H1 (cell line): ENCODE results near the gene PUS7L.

Experiments
- NRF1 ChIP-seq: IDR thresholded peaks from 2 replicates; pipeline ENCODE4 v1.6.1; 2011; ENCODE audit warnings: mild to moderate bottlenecking, low read depth, low read length, improper control_type of control experiment
- POLR2A ChIP-seq, 2 experiments: IDR thresholded peaks; 1 replicate in 1 of 2; 2 replicates in 1 of 2; pipeline ENCODE4 v1.6.1; 2011; ENCODE audit warnings: low read depth in 2 of 2, low read length in 2 of 2, mild to moderate bottlenecking in 2 of 2; ENCODE audit errors: control extremely low read depth in 1 of 2
- POLR2AphosphoS5 ChIP-seq: IDR thresholded peaks from 2 replicates; pipeline ENCODE4 v1.6.1; 2011; ENCODE audit warnings: low read depth, low read length
- SAP30 ChIP-seq: fragments of 300-600 bp; sonication (generic); IDR thresholded peaks from 2 replicates; pipeline ENCODE4 v1.7.1; 2012; ENCODE audit warnings: low read length, moderate library complexity, mild to moderate bottlenecking, inconsistent platforms; ENCODE audit not compliant: insufficient read depth, insufficient replicate concordance
- SUZ12 ChIP-seq: fragments of 200-600 bp; sonication (generic); IDR thresholded peaks from 2 replicates; pipeline ENCODE4 v1.6.1; 2012; ENCODE audit warnings: mild to moderate bottlenecking, inconsistent platforms, low read length, moderate library complexity, mixed read lengths
- TAF1 ChIP-seq: IDR thresholded peaks from 2 replicates; pipeline ENCODE4 v1.6.1; 2011; ENCODE audit warnings: mild to moderate bottlenecking, low read depth, low read length
- TF ChIP-seq, protein P1 (sequence below), 3 experiments: IDR thresholded peaks; 1 replicate in 2 of 3; 2 replicates in 1 of 3; pipeline versions ENCODE4 v1.5.1 to v1.6.1; 2011; ENCODE audit warnings: low read length in 3 of 3, mild to moderate bottlenecking in 3 of 3, inconsistent platforms in 2 of 3, low read depth in 1 of 3, moderate library complexity in 1 of 3; ENCODE audit not compliant: insufficient read depth in 1 of 3; ENCODE audit errors: control extremely low read depth in 1 of 3
- TF ChIP-seq, protein P2 (sequence below): IDR thresholded peaks from 2 replicates; pipeline ENCODE4 v1.6.1; 2011; ENCODE audit warnings: low read depth, mild to moderate bottlenecking, low read length; ENCODE audit not compliant: insufficient read depth

DNA sequence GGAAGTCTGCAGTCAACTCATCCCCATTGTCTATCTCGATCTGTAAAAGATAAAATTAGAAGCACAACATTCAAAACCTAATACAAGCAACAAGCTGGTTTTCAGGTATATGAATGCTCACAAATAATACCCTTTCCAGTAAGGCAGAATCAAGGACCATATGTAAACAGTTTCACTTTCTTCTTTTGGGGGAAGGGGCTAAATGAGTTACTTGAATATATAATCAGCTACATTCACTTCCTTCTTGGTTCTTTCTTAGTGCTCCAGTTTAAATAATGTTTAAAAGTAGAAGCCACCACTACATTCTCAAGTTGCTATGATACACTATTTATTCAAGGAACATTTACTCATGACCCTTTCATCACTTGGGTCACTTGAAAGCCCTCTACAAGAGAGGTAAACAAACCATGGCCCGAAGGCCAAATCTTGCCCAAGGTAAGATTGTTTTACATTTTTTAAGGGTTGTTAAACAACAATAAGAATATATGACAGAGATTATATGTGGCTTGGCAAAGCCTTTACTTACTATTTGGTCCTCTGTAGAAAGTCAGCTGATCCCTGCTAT is 37.2 kb upstream of the PUS7L start:
- TF ChIP-seq POLR2A (IDR thresholded peaks at IDR 0.05; ENCODE audit: control extremely low read depth in 1 of 2, low read depth in 2 of 2, low read length in 2 of 2) = no peak
- TF ChIP-seq, protein P1, sequence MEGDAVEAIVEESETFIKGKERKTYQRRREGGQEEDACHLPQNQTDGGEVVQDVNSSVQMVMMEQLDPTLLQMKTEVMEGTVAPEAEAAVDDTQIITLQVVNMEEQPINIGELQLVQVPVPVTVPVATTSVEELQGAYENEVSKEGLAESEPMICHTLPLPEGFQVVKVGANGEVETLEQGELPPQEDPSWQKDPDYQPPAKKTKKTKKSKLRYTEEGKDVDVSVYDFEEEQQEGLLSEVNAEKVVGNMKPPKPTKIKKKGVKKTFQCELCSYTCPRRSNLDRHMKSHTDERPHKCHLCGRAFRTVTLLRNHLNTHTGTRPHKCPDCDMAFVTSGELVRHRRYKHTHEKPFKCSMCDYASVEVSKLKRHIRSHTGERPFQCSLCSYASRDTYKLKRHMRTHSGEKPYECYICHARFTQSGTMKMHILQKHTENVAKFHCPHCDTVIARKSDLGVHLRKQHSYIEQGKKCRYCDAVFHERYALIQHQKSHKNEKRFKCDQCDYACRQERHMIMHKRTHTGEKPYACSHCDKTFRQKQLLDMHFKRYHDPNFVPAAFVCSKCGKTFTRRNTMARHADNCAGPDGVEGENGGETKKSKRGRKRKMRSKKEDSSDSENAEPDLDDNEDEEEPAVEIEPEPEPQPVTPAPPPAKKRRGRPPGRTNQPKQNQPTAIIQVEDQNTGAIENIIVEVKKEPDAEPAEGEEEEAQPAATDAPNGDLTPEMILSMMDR (IDR thresholded peaks at IDR 0.05; ENCODE audit: control extremely low read depth in 1 of 3, insufficient read depth in 1 of 3, low read depth in 1 of 3, low read length in 3 of 3) = no peak
- TF ChIP-seq, protein P2, sequence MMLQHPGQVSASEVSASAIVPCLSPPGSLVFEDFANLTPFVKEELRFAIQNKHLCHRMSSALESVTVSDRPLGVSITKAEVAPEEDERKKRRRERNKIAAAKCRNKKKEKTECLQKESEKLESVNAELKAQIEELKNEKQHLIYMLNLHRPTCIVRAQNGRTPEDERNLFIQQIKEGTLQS = no peak
- TF ChIP-seq SUZ12 = no peak
- TF ChIP-seq NRF1 = no peak
- TF ChIP-seq POLR2AphosphoS5 = no peak
- TF ChIP-seq TAF1 = no peak
- no peak for TF ChIP-seq SAP30
